CD14-positive monocyte (primary cell): ENCODE data around the gene C3orf70. TPM values are rescaled to one million over a fixed set of nuclear protein-coding genes. Genes with fewer than 3 reads are reported as not detected.

Experiments used
- DNase-seq, 3 donors: peaks; one replicate each; pipeline ENCODE4 v3.0.0-alpha.2; 2011 to 2022
- H2AFZ ChIP-seq: 2 replicates; pipeline ENCODE4 v1.6.0; 2012; ENCODE audit warnings: mild to moderate bottlenecking, low read depth, low read length, inconsistent platforms; ENCODE audit not compliant: insufficient read depth, poor library complexity, severe bottlenecking
- H3K27ac ChIP-seq, 2 donors: 1 replicate in 1 of 2; 2 replicates in 1 of 2; pipeline ENCODE4 v1.5.1; 2012 to 2013; ENCODE audit warnings: low read length in 2 of 2, control low read depth in 1 of 2, inconsistent platforms in 1 of 2, low read depth in 1 of 2, mild to moderate bottlenecking in 1 of 2
- H3K27me3 ChIP-seq, 2 donors: one replicate each; pipeline versions ENCODE4 v1.6.0 to v1.6.1; 2011 to 2013; ENCODE audit warnings: low read length in 2 of 2; ENCODE audit not compliant: control insufficient read depth in 2 of 2, insufficient read depth in 2 of 2
- H3K36me3 ChIP-seq, 2 donors: replicated peaks in 1 of 2; 1 replicate in 1 of 2; 2 replicates in 1 of 2; pipeline versions ENCODE4 v1.5.1 to v1.6.1; 2012 to 2013; ENCODE audit warnings: low read length in 2 of 2, control low read depth in 1 of 2, inconsistent platforms in 1 of 2, mild to moderate bottlenecking in 1 of 2; ENCODE audit not compliant: insufficient read depth in 2 of 2, control insufficient read depth in 1 of 2
- H3K4me1 ChIP-seq, 2 donors: 1 replicate in 1 of 2; 2 replicates in 1 of 2; pipeline versions ENCODE4 v1.5.1 to v1.6.1; 2012 to 2013; ENCODE audit warnings: low read length in 2 of 2, control low read depth in 1 of 2, inconsistent platforms in 1 of 2, mild to moderate bottlenecking in 1 of 2, moderate library complexity in 1 of 2; ENCODE audit not compliant: insufficient read depth in 2 of 2, control insufficient read depth in 1 of 2
- H3K4me2 ChIP-seq: replicated peaks from 2 replicates; pipeline ENCODE3; 2012; ENCODE audit warnings: low read length, moderate library complexity, mild to moderate bottlenecking; ENCODE audit not compliant: poor library complexity, severe bottlenecking; ENCODE audit errors: extremely low read depth
- H3K4me3 ChIP-seq, 3 experiments: fragments of 200-600 bp in 1 of 3; sonication (generic) in 1 of 3; replicated peaks in 1 of 3; 1 replicate in 2 of 3; 2 replicates in 1 of 3; pipeline ENCODE4 v1.5.1; 2011 to 2013; ENCODE audit warnings: low read length in 3 of 3, mild to moderate bottlenecking in 3 of 3, control low read depth in 2 of 3, low read depth in 2 of 3, inconsistent platforms in 1 of 3, moderate library complexity in 1 of 3
- H3K79me2 ChIP-seq: 2 replicates; pipeline ENCODE4 v1.6.0; 2012; ENCODE audit warnings: mild to moderate bottlenecking, control low read depth, inconsistent platforms, low read length, moderate library complexity; ENCODE audit not compliant: insufficient read depth
- H3K9ac ChIP-seq: 2 replicates; pipeline ENCODE4 v1.6.0; 2017; ENCODE audit warnings: low read length, mild to moderate bottlenecking; ENCODE audit not compliant: insufficient read depth, poor library complexity, severe bottlenecking
- H3K9me3 ChIP-seq, 2 donors: replicated peaks in 1 of 2; 1 replicate in 1 of 2; 2 replicates in 1 of 2; pipeline versions ENCODE4 v1.5.1 to v1.6.1; 2012 to 2013; ENCODE audit warnings: low read length in 2 of 2, control low read depth in 1 of 2; ENCODE audit not compliant: control insufficient read depth in 1 of 2, insufficient read depth in 1 of 2
- H4K20me1 ChIP-seq: 2 replicates; pipeline ENCODE4 v1.6.0; 2012; ENCODE audit warnings: mild to moderate bottlenecking, low read length, control low read depth, moderate library complexity; ENCODE audit not compliant: insufficient read depth
- H3K27ac Mint-ChIP-seq, 7 donors: one replicate each; pipeline ENCODE4 v1.8.0; 2020; ENCODE audit warnings: mild to moderate bottlenecking in 7 of 7, mixed read lengths in 7 of 7, moderate library complexity in 6 of 7, inconsistent platforms in 2 of 7
- H3K27me3 Mint-ChIP-seq, 3 donors: one replicate each; pipeline ENCODE4 v1.8.0; 2021 to 2022; ENCODE audit warnings: low read depth in 3 of 3, mild to moderate bottlenecking in 3 of 3, mixed read lengths in 3 of 3, moderate library complexity in 3 of 3, inconsistent platforms in 1 of 3
- H3K36me3 Mint-ChIP-seq, 2 donors: one replicate each; pipeline ENCODE4 v1.8.0; 2020; ENCODE audit warnings: mixed read lengths in 2 of 2, inconsistent platforms in 1 of 2, mild to moderate bottlenecking in 1 of 2
- H3K4me1 Mint-ChIP-seq: one replicate; pipeline ENCODE4 v1.8.0; 2020; ENCODE audit warnings: mild to moderate bottlenecking, mixed read lengths
- H3K4me3 Mint-ChIP-seq, 2 donors: one replicate each; pipeline ENCODE4 v1.8.0; 2020; ENCODE audit warnings: mild to moderate bottlenecking in 2 of 2, mixed read lengths in 2 of 2, moderate library complexity in 1 of 2
- H3K9me3 Mint-ChIP-seq, 7 donors: one replicate each; pipeline ENCODE4 v1.8.0; 2020 to 2022; ENCODE audit warnings: mixed read lengths in 7 of 7, mild to moderate bottlenecking in 6 of 7, moderate library complexity in 6 of 7, inconsistent platforms in 2 of 7
- CTCF ChIP-seq: fragments of 200-600 bp; IDR thresholded peaks from one replicate; pipeline ENCODE4 v1.8.0; 2022; ENCODE audit warnings: antibody characterized with exemption, mild to moderate bottlenecking
- WGBS: methylation state at CpG from one replicate; pipeline ENCODE4 v1.1.5; 2013; ENCODE audit warnings: missing lambda C conversion rate; ENCODE audit not compliant: insufficient coverage; 5-methylcytosine and 5-hydroxymethylcytosine counted together
- intact Hi-C, 2 donors: fragments of 100-400 bp; cut with micrococcal nuclease; formaldehyde crosslinking; loops; one replicate each; pipeline versions ENCODE4 v1.15.0 to v1.15.1; 2023
- polyA plus RNA-seq, 3 donors: library from polyadenylated mRNA; depleted of rRNA in 1 of 3; unstranded in 2 of 3; stranded (reverse) in 1 of 3; fragments of 300-500 nt in 2 of 3; fragments of >200 nt in 1 of 3; fragmentation: Illumina TruSeq in 2 of 3; gene quantifications; 1 replicate in 2 of 3; 2 replicates in 1 of 3; pipeline ENCODE4 v1.2.3, GENCODE V29; 2012 to 2021

C3orf70 gene
- polyA plus RNA-seq, 3 donors = 0.01 to 0.08 TPM; not detected in 1

GRCh38 chr3:185188816-185189215 lies 36.0 kb upstream of the C3orf70 start:
- H3K4me3 ChIP-seq = no peak overlapping the region
- H3K9ac ChIP-seq = no peak overlapping the region
- no peaks in the 10 kb centered on the region for H3K36me3 ChIP-seq
- Mint-ChIP-seq H3K27me3 (peaks cover 0 to 2% (median 0%) of the 10 kb centered on the region in 3 donors), H3K27ac (no peak overlapping the region), H3K36me3 (peaks cover 9 to 11% of the 10 kb centered on the region in 2 donors), H3K9me3 (peaks cover 0 to 4% (median 0%) of the 10 kb centered on the region in 7 donors), H3K4me1 (peaks cover 5% of the 10 kb centered on the region), H3K4me3 (no peak overlapping the region)
- no peaks in the 10 kb centered on the region for H3K27me3 ChIP-seq
- intact Hi-C loops = no loop called here
- no peak for DNase-seq
- no peaks in the 10 kb centered on the region for H3K79me2 ChIP-seq
- H3K9me3 ChIP-seq = no peaks in the 10 kb centered on the region
- no peak overlapping the region for H3K27ac ChIP-seq
- no peak overlapping the region for H3K4me2 ChIP-seq
- H3K4me1 ChIP-seq = no peaks in the 10 kb centered on the region
- H4K20me1 ChIP-seq = no peaks in the 10 kb centered on the region
- H2AFZ ChIP-seq = no peak overlapping the region
- no peak for TF ChIP-seq CTCF

- H3K4me3 Mint-ChIP-seq = no peak overlapping the region
- Histone ChIP-seq H3K79me2 (no peaks in the 10 kb centered on the region), H3K4me1 (no peaks in the 10 kb centered on the region), H3K27ac (no peak overlapping the region), H3K4me2 (no peak overlapping the region), H3K4me3 (no peak overlapping the region), H3K27me3 (no peaks in the 10 kb centered on the region), H3K9ac (no peak overlapping the region), H2AFZ (no peak overlapping the region), H3K9me3 (no peaks in the 10 kb centered on the region), H3K36me3 (no peaks in the 10 kb centered on the region), H4K20me1 (no peaks in the 10 kb centered on the region)
- no peaks in the 10 kb centered on the region for H3K9me3 Mint-ChIP-seq
- TF ChIP-seq CTCF = no peak
- intact Hi-C loops = no loop called here
- no peak overlapping the region for H3K27ac Mint-ChIP-seq
- peaks cover 5% of the 10 kb centered on the region for H3K4me1 Mint-ChIP-seq
- no peak for DNase-seq
- H3K27me3 Mint-ChIP-seq = peaks cover 0 to 2% (median 2%) of the 10 kb centered on the region in 3 donors
- WGBS = no CpG with 5 or more reads among the region's 2 CpGs
- H3K36me3 Mint-ChIP-seq = peaks cover 2% of the 10 kb centered on the region in 2 donors
Measured at GRCh38 chr3:185187391-185187790, 34.5 kb upstream of the C3orf70 start.
